Measurements from ENCODE around the gene CAVIN2.

Gene CAVIN2

DNA sequence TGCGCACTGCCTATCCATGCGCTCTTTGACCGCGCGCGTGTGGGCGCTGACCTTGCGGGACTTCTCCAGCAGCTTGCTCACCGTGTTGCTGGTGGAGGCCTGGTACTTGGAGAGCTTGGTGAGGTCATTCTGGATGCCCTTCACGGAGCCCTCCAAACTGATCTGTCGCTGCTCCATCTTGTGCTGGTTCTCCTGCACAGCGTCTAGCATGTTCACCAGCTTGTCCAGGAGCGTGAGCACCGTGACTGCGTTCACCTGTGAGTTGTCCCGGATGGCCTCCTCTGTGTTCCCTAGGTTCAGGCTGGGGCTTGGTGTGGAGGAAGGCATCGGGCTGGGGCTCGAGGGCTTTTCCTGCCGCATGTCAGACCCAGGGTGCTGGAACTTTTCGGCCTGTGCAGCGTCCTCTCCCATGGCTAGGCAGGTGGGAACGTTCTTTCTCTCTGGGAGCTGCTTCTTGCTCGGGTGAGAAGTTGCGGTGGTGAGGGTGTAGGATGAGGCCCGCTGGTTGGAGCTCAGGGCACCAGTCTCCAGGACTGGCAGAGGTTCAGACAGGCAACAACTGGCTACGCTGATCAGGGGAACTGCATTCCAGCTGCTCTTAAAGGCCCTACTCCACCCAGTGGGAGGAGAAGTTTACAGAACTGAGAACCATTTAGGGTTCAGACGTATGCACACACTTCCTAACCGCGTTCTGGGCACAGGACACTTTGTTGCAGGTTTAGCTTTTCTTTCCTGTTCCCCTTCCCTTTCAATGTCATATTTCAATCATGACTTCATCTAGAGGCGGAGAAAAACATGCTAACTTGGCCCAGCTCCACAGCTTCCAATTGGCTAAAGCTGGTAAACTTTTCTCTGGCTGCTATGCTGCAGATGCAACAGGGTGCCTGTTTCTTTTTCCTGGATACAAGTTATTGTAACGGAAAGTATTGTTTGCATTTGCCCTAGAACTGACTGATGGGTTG, at the start of gene CAVIN2:
CAVIN2 (minus strand) TSS at position 574 of the 962 bp plus-strand sequence; CDS start at position 411, 163 bp downstream.
- TF ChIP-seq, protein P1, sequence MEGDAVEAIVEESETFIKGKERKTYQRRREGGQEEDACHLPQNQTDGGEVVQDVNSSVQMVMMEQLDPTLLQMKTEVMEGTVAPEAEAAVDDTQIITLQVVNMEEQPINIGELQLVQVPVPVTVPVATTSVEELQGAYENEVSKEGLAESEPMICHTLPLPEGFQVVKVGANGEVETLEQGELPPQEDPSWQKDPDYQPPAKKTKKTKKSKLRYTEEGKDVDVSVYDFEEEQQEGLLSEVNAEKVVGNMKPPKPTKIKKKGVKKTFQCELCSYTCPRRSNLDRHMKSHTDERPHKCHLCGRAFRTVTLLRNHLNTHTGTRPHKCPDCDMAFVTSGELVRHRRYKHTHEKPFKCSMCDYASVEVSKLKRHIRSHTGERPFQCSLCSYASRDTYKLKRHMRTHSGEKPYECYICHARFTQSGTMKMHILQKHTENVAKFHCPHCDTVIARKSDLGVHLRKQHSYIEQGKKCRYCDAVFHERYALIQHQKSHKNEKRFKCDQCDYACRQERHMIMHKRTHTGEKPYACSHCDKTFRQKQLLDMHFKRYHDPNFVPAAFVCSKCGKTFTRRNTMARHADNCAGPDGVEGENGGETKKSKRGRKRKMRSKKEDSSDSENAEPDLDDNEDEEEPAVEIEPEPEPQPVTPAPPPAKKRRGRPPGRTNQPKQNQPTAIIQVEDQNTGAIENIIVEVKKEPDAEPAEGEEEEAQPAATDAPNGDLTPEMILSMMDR (IDR thresholded peaks at IDR 0.05), result no peak
- peak within 1 kb of the TSS in 1 of 2 experiments; percentile 20 for H3K4me3 ChIP-seq (ENCODE audit: low read depth in 1 of 2, low read length in 1 of 2)
- H3K4me1 ChIP-seq (ENCODE audit: control insufficient read depth in 1 of 2, insufficient read depth in 1 of 2, low read depth in 1 of 2, low read length in 1 of 2), result peaks cover 7 to 17% of the 10 kb centered on the region in 2 experiments
- peaks cover 29% of the 10 kb centered on the region for H3K27me3 ChIP-seq
- H3K27ac ChIP-seq, result no peak within 1 kb of the TSS
- no peaks in the 10 kb centered on the region for H3K36me3 ChIP-seq
- no peaks in the 10 kb centered on the region for H3K9me3 ChIP-seq

DNA sequence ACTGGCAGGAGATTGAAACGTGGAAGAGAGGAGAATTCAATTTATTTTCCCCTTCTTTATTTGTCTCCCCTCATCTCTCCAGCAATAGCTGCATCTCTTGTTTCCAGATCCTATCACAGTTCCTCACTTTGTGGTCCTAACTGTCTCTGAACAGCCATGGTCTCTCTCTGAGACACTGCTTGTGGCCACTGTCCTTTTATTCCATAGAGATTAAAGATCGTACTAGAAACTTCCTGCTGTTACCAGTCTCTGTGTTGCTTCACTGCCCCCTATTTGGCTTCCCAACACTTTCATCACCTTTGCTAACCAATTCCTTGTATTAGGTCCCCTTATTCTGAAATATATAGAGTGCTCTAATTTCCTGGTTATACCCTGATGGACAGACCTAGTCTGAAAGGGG, 48.9 kb upstream of the CAVIN2 start:
- no peaks in the 10 kb centered on the region for H3K36me3 ChIP-seq
- H3K4me3 ChIP-seq (ENCODE audit: low read depth in 1 of 2, low read length in 1 of 2), result no peak overlapping the region
- TF ChIP-seq, protein P1 (IDR thresholded peaks at IDR 0.05), result no peak
- H3K27ac ChIP-seq, result no peak overlapping the region
- H3K9me3 ChIP-seq, result no peaks in the 10 kb centered on the region
- no peaks in the 10 kb centered on the region for H3K4me1 ChIP-seq (ENCODE audit: control insufficient read depth in 1 of 2, insufficient read depth in 1 of 2, low read depth in 1 of 2, low read length in 1 of 2)
- H3K27me3 ChIP-seq, result no peaks in the 10 kb centered on the region

DNA sequence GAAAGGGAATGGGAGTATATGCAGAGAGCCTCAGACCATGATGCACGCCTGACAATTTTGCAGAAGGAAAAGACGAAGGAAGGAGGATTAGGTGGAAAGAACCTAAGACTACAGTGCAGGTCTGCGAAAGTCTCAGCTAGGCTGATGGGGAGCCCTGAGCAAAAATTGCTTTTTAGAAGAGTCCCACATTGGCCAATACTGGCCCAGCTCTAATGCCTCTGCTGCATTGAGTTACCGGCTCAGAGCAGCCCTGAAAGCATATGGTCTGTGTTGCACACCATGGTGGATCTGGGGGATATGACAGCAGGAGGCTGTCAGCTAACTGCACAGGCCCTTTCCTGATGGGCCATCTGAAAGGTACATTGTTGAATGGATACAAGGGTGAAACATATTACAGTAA, 48.3 kb upstream of the CAVIN2 start:
- TF ChIP-seq, protein P1 (IDR thresholded peaks at IDR 0.05), result no peak
- no peak overlapping the region for H3K27ac ChIP-seq
- H3K4me1 ChIP-seq (ENCODE audit: control insufficient read depth in 1 of 2, insufficient read depth in 1 of 2, low read depth in 1 of 2, low read length in 1 of 2), result no peaks in the 10 kb centered on the region
- H3K36me3 ChIP-seq, result no peaks in the 10 kb centered on the region
- no peaks in the 10 kb centered on the region for H3K9me3 ChIP-seq
- H3K27me3 ChIP-seq, result no peaks in the 10 kb centered on the region
- no peak overlapping the region for H3K4me3 ChIP-seq (ENCODE audit: low read depth in 1 of 2, low read length in 1 of 2)

GRCh38 chr2:191894681-191895147, 47.8 kb upstream of the CAVIN2 start:
- Histone ChIP-seq H3K4me3 (ENCODE audit: low read depth in 1 of 2, low read length in 1 of 2) (no peak overlapping the region), H3K27me3 (no peaks in the 10 kb centered on the region), H3K36me3 (no peaks in the 10 kb centered on the region), H3K9me3 (no peaks in the 10 kb centered on the region), H3K27ac (no peak overlapping the region), H3K4me1 (ENCODE audit: control insufficient read depth in 1 of 2, insufficient read depth in 1 of 2, low read depth in 1 of 2, low read length in 1 of 2) (no peaks in the 10 kb centered on the region)
- TF ChIP-seq, protein P1 (IDR thresholded peaks at IDR 0.05), result no peak

DNA sequence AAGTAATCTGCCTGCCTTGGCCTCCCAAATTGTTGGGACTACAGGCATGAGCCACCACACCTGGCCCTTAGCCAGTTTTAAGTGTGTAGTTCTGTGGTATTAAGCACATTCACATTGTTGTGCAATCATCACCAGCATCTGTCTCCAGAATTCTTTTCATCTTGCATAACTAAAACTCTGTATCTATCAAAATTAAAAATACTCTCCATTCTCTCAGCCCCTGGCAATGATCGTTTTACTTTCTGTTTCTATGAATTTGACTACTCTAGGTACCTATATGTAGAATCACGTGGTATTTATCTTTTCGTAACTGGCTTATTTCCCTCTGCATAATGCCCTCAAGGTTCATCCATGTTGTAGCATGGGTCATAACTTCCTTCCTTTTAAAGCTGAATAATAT, 45.5 kb upstream of the CAVIN2 start:
- no peaks in the 10 kb centered on the region for H3K9me3 ChIP-seq
- H3K27me3 ChIP-seq, result no peaks in the 10 kb centered on the region
- no peak overlapping the region for H3K4me3 ChIP-seq (ENCODE audit: low read depth in 1 of 2, low read length in 1 of 2)
- H3K36me3 ChIP-seq, result no peaks in the 10 kb centered on the region
- H3K4me1 ChIP-seq (ENCODE audit: control insufficient read depth in 1 of 2, insufficient read depth in 1 of 2, low read depth in 1 of 2, low read length in 1 of 2), result no peaks in the 10 kb centered on the region
- TF ChIP-seq, protein P1 (IDR thresholded peaks at IDR 0.05), result no peak
- no peak overlapping the region for H3K27ac ChIP-seq
